Parathyroid adenoma (tissue), 2 donors: ENCODE results near the gene WDR18.
"Not testable (repeated sequence)": the region's sequence is repeated elsewhere in the genome, so short reads cannot be mapped to it uniquely, and the experiment has no call there.

Experiments
- H2AFZ ChIP-seq: fragments of 300-600 bp; sonication (generic); one replicate; pipeline ENCODE4 v1.7.0; 2017; ENCODE audit warnings: antibody characterized with exemption, mild to moderate bottlenecking
- H3K27ac ChIP-seq: fragments of 300-600 bp; sonication (generic); one replicate; pipeline ENCODE4 v1.7.0; 2017
- H3K27me3 ChIP-seq: fragments of 300-600 bp; sonication (generic); one replicate; pipeline ENCODE4 v1.7.0; 2017; ENCODE audit warnings: low read length; ENCODE audit not compliant: control insufficient read depth, insufficient read depth
- H3K36me3 ChIP-seq: fragments of 300-600 bp; sonication (generic); one replicate; pipeline ENCODE4 v1.7.0; 2017; ENCODE audit warnings: low read length; ENCODE audit not compliant: control insufficient read depth, insufficient read depth
- H3K4me1 ChIP-seq: fragments of 300-600 bp; sonication (generic); one replicate; pipeline ENCODE4 v1.7.0; 2017; ENCODE audit warnings: control low read depth
- H3K4me2 ChIP-seq: fragments of 300-600 bp; sonication (generic); one replicate; pipeline ENCODE4 v1.7.0; 2017; ENCODE audit warnings: low read length
- H3K4me3 ChIP-seq: fragments of 300-600 bp; sonication (generic); one replicate; pipeline ENCODE4 v1.7.0; 2017; ENCODE audit warnings: low read depth, low read length
- H3K79me2 ChIP-seq: fragments of 300-600 bp; sonication (generic); one replicate; pipeline ENCODE4 v1.7.0; 2017; ENCODE audit warnings: control low read depth
- H3K9ac ChIP-seq: fragments of 300-600 bp; sonication (generic); one replicate; pipeline ENCODE4 v1.7.0; 2017; ENCODE audit warnings: mild to moderate bottlenecking
- H3K9me3 ChIP-seq: fragments of 300-600 bp; sonication (generic); one replicate; pipeline ENCODE4 v1.7.0; 2017; ENCODE audit warnings: low read length; ENCODE audit not compliant: control insufficient read depth
- CTCF ChIP-seq: fragments of 300-600 bp; sonication (generic); IDR thresholded peaks from one replicate; pipeline ENCODE4 v1.7.0; 2017; ENCODE audit warnings: antibody characterized with exemption, mild to moderate bottlenecking
- donor health status: primary hyperparathyroidism.

The WDR18 gene

GRCh38 chr19:1019616-1019961 is 35.4 kb downstream of the WDR18 start:
- Histone ChIP-seq H3K27me3 (no peaks in the 10 kb centered on the region), H3K9ac (no peak overlapping the region), H3K4me2 (peak overlapping the region; percentile 95), H3K9me3 (no peaks in the 10 kb centered on the region), H3K79me2 (peaks cover 48% of the 10 kb centered on the region), H3K36me3 (no peaks in the 10 kb centered on the region), H3K4me3 (peak overlapping the region; percentile 93), H2AFZ (no peak overlapping the region), H3K27ac (no peak overlapping the region), H3K4me1 (peaks cover 32% of the 10 kb centered on the region)
- no peak for TF ChIP-seq CTCF

- H3K36me3 ChIP-seq, result no peaks in the 10 kb centered on the region
- no peak overlapping the region for H2AFZ ChIP-seq
- H3K79me2 ChIP-seq, result peaks cover 45% of the 10 kb centered on the region
- peak overlapping the region; percentile 95 for H3K4me2 ChIP-seq
- peaks cover 32% of the 10 kb centered on the region for H3K4me1 ChIP-seq
- peak overlapping the region; percentile 55 for H3K9ac ChIP-seq
- no peaks in the 10 kb centered on the region for H3K27me3 ChIP-seq
- no peaks in the 10 kb centered on the region for H3K9me3 ChIP-seq
- TF ChIP-seq CTCF, result no peak
- peak overlapping the region; percentile 48 for H3K27ac ChIP-seq
- H3K4me3 ChIP-seq, result peak overlapping the region; percentile 93
These were observed 36.1 kb downstream of the WDR18 start for GRCh38 chr19:1019980-1020867.

- peaks cover 25% of the 10 kb centered on the region for H3K4me1 ChIP-seq
These were observed 36.8 kb downstream of the WDR18 start, which contains the start of gene TMEM259 for GRCh38 chr19:1020868-1021425. Gene TMEM259, minus strand, starts transcription at chr19:1021123. Its CDS starts 127 bp downstream, at chr19:1020996.

GRCh38 chr19:1023883-1024188 is 39.7 kb downstream of the WDR18 start:
- H3K4me2 ChIP-seq, H3K9ac ChIP-seq, H3K27me3 ChIP-seq, H3K4me3 ChIP-seq, H3K9me3 ChIP-seq, H2AFZ ChIP-seq, H3K36me3 ChIP-seq, H3K27ac ChIP-seq, H3K4me1 ChIP-seq: not testable (repeated sequence)
- H3K79me2 ChIP-seq, result peaks cover 18% of the 10 kb centered on the region

More at GRCh38 chr19:1020868-1021425, 36.8 kb downstream of the WDR18 start, which contains the start of gene TMEM259:
- no peak for TF ChIP-seq CTCF
- Histone ChIP-seq H3K4me3 (peak within 1 kb of the TSS; percentile 93), H3K4me2 (peak within 1 kb of the TSS; percentile 95), H2AFZ (peak within 1 kb of the TSS; percentile 68), H3K27me3 (no peaks in the 10 kb centered on the region), H3K9ac (peak within 1 kb of the TSS; percentile 55), H3K79me2 (peaks cover 40% of the 10 kb centered on the region), H3K36me3 (no peaks in the 10 kb centered on the region), H3K27ac (peak within 1 kb of the TSS; percentile 88), H3K9me3 (no peaks in the 10 kb centered on the region)

- not testable (repeated sequence) for H2AFZ ChIP-seq, H3K4me3 ChIP-seq, H3K9ac ChIP-seq, H3K4me1 ChIP-seq, H3K4me2 ChIP-seq, H3K27ac ChIP-seq, H3K27me3 ChIP-seq, H3K79me2 ChIP-seq, H3K9me3 ChIP-seq, H3K36me3 ChIP-seq
These were observed 40.9 kb downstream of the WDR18 start for GRCh38 chr19:1025080-1025479.
